CD4-positive, CD25-positive, alpha-beta regulatory T cell (primary cell): ENCODE data around the gene PKHD1. TPM values are rescaled to one million over a fixed set of nuclear protein-coding genes. Genes with fewer than 3 reads are reported as not detected.

Source experiments
- ATAC-seq, 2 donors: fragments of 150-1000 bp; cut with Tn5 transposase; one replicate each; pipeline ENCODE4 v1.10.0; 2021; ENCODE audit warnings: low read depth in 2 of 2, moderate number of reproducible peaks in 2 of 2, moderate library complexity in 1 of 2
- DNase-seq, 3 donors: peaks; one replicate each; pipeline versions ENCODE4 v3.0.0 to v3.0.0-alpha.2; 2012 to 2022; ENCODE audit warnings: mixed read lengths in 1 of 3
- H3K27ac ChIP-seq: one replicate; pipeline ENCODE4 v1.7.0; 2013; ENCODE audit warnings: mild to moderate bottlenecking, low read length; ENCODE audit not compliant: insufficient read depth, poor library complexity, severe bottlenecking
- H3K27me3 ChIP-seq: one replicate; pipeline ENCODE4 v1.7.0; 2013; ENCODE audit warnings: low read length; ENCODE audit not compliant: control insufficient read depth, insufficient read depth
- H3K36me3 ChIP-seq: one replicate; pipeline ENCODE4 v1.7.0; 2013; ENCODE audit warnings: mild to moderate bottlenecking, low read length, moderate library complexity; ENCODE audit not compliant: control insufficient read depth, insufficient read depth
- H3K4me1 ChIP-seq: 2 replicates; pipeline ENCODE4 v1.7.0; 2013; ENCODE audit warnings: mild to moderate bottlenecking, low read length; ENCODE audit not compliant: insufficient read depth, control insufficient read depth, poor library complexity, severe bottlenecking
- H3K4me3 ChIP-seq: one replicate; pipeline ENCODE4 v1.7.0; 2013; ENCODE audit warnings: low read depth, mild to moderate bottlenecking, low read length, moderate library complexity
- H3K9me3 ChIP-seq, 2 experiments: 1 replicate in 1 of 2; 2 replicates in 1 of 2; pipeline ENCODE4 v1.7.0; 2013; ENCODE audit warnings: low read length in 2 of 2, mild to moderate bottlenecking in 1 of 2, moderate library complexity in 1 of 2; ENCODE audit not compliant: control insufficient read depth in 2 of 2
- H3K27ac Mint-ChIP-seq, 3 donors: one replicate each; pipeline ENCODE4 v1.8.0; 2020 to 2022; ENCODE audit warnings: mild to moderate bottlenecking in 3 of 3, mixed read lengths in 3 of 3, moderate library complexity in 2 of 3
- H3K27me3 Mint-ChIP-seq: one replicate; pipeline ENCODE4 v1.8.0; 2022; ENCODE audit warnings: mild to moderate bottlenecking, mixed read lengths
- H3K36me3 Mint-ChIP-seq: one replicate; pipeline ENCODE4 v1.8.0; 2020; ENCODE audit warnings: mixed read lengths
- H3K4me1 Mint-ChIP-seq, 4 donors: one replicate each; pipeline ENCODE4 v1.8.0; 2020 to 2022; ENCODE audit warnings: mixed read lengths in 4 of 4, mild to moderate bottlenecking in 1 of 4
- H3K4me3 Mint-ChIP-seq, 4 donors: one replicate each; pipeline ENCODE4 v1.8.0; 2020 to 2022; ENCODE audit warnings: mild to moderate bottlenecking in 4 of 4, mixed read lengths in 4 of 4, moderate library complexity in 3 of 4
- H3K9me3 Mint-ChIP-seq, 7 donors: one replicate each; pipeline ENCODE4 v1.8.0; 2020 to 2022; ENCODE audit warnings: mixed read lengths in 7 of 7, mild to moderate bottlenecking in 3 of 7, moderate library complexity in 2 of 7
- polyA plus RNA-seq, 4 donors: library from polyadenylated mRNA; unstranded; fragments of 300-500 nt; fragmentation: Illumina TruSeq; gene quantifications; one replicate each; pipeline ENCODE4 v1.2.3, GENCODE V29; 2021
- total RNA-seq: library from RNA; stranded (reverse); gene quantifications from one replicate; pipeline ENCODE4 v1.2.3, GENCODE V29; 2022

Gene PKHD1
- total and polyA plus RNA-seq, 5 donors from 2014 or later: 0.02 TPM; not detected in 4

- H3K27me3 ChIP-seq: no peaks in the 10 kb centered on the region
- Mint-ChIP-seq H3K36me3 (no peaks in the 10 kb centered on the region), H3K4me3 (no peak overlapping the region), H3K9me3 (peaks cover 0 to 12% (median 4%) of the 10 kb centered on the region in 7 donors), H3K27ac (no peak overlapping the region), H3K4me1 (no peaks in the 10 kb centered on the region), H3K27me3 (peaks cover 13% of the 10 kb centered on the region)
- no peak for ATAC-seq
- peaks cover 0 to 11% of the 10 kb centered on the region in 2 experiments for H3K9me3 ChIP-seq
- no peak overlapping the region for H3K4me3 ChIP-seq
- DNase-seq: no peak
- H3K27ac ChIP-seq: no peak overlapping the region
- H3K36me3 ChIP-seq: no peaks in the 10 kb centered on the region
- no peaks in the 10 kb centered on the region for H3K4me1 ChIP-seq
These were observed 29.9 kb upstream of the PKHD1 start for GRCh38 chr6:52117352-52117751.

GRCh38 chr6:52116605-52116948 lies 29.2 kb upstream of the PKHD1 start:
- Histone ChIP-seq H3K9me3 (peaks cover 0 to 11% of the 10 kb centered on the region in 2 experiments), H3K27ac (no peak overlapping the region), H3K36me3 (no peaks in the 10 kb centered on the region), H3K4me3 (no peak overlapping the region), H3K27me3 (no peaks in the 10 kb centered on the region), H3K4me1 (no peaks in the 10 kb centered on the region)
- H3K4me1 Mint-ChIP-seq: no peaks in the 10 kb centered on the region
- H3K4me3 Mint-ChIP-seq: no peak overlapping the region
- ATAC-seq (no peak), DNase-seq (no peak)
- peaks cover 19% of the 10 kb centered on the region for H3K27me3 Mint-ChIP-seq
- no peak overlapping the region for H3K27ac Mint-ChIP-seq
- H3K36me3 Mint-ChIP-seq: no peaks in the 10 kb centered on the region
- H3K9me3 Mint-ChIP-seq: peaks cover 1 to 16% (median 6%) of the 10 kb centered on the region in 7 donors

- no peak for DNase-seq
- H3K9me3 Mint-ChIP-seq: peaks cover 1 to 16% (median 6%) of the 10 kb centered on the region in 7 donors
- no peak overlapping the region for H3K4me3 Mint-ChIP-seq
- H3K27me3 ChIP-seq: no peaks in the 10 kb centered on the region
- no peak overlapping the region for H3K27ac Mint-ChIP-seq
- H3K4me1 ChIP-seq: no peaks in the 10 kb centered on the region
- peaks cover 16% of the 10 kb centered on the region for H3K27me3 Mint-ChIP-seq
- H3K4me1 Mint-ChIP-seq: no peaks in the 10 kb centered on the region
- no peaks in the 10 kb centered on the region for H3K36me3 ChIP-seq
- peaks cover 0 to 11% of the 10 kb centered on the region in 2 experiments for H3K9me3 ChIP-seq
- no peaks in the 10 kb centered on the region for H3K36me3 Mint-ChIP-seq
- no peak overlapping the region for H3K4me3 ChIP-seq
- ATAC-seq: no peak
- H3K27ac ChIP-seq: no peak overlapping the region
These were observed 28.6 kb upstream of the PKHD1 start for GRCh38 chr6:52115891-52116604.

GRCh38 chr6:52115145-52115741 lies 27.8 kb upstream of the PKHD1 start:
- H3K36me3 ChIP-seq: no peaks in the 10 kb centered on the region
- DNase-seq: no peak
- Mint-ChIP-seq H3K4me1 (no peaks in the 10 kb centered on the region), H3K9me3 (peaks cover 1 to 16% (median 6%) of the 10 kb centered on the region in 7 donors), H3K27ac (no peak overlapping the region), H3K4me3 (no peak overlapping the region), H3K36me3 (no peaks in the 10 kb centered on the region), H3K27me3 (peaks cover 16% of the 10 kb centered on the region)
- peaks cover 0 to 11% of the 10 kb centered on the region in 2 experiments for H3K9me3 ChIP-seq
- H3K27me3 ChIP-seq: no peaks in the 10 kb centered on the region
- no peaks in the 10 kb centered on the region for H3K4me1 ChIP-seq
- H3K27ac ChIP-seq: no peak overlapping the region
- H3K4me3 ChIP-seq: no peak overlapping the region
- ATAC-seq: no peak

GRCh38 chr6:52109171-52109571 lies 21.8 kb upstream of the PKHD1 start:
- no peaks in the 10 kb centered on the region for H3K9me3 ChIP-seq
- H3K27ac ChIP-seq: no peak overlapping the region
- no peaks in the 10 kb centered on the region for H3K4me1 ChIP-seq
- Mint-ChIP-seq H3K27ac (no peak overlapping the region), H3K27me3 (peaks cover 10% of the 10 kb centered on the region), H3K4me1 (no peaks in the 10 kb centered on the region), H3K4me3 (no peak overlapping the region), H3K36me3 (no peaks in the 10 kb centered on the region), H3K9me3 (peaks cover 0 to 7% (median 4%) of the 10 kb centered on the region in 7 donors)
- H3K27me3 ChIP-seq: no peaks in the 10 kb centered on the region
- H3K4me3 ChIP-seq: no peak overlapping the region
- no peak for ATAC-seq
- no peaks in the 10 kb centered on the region for H3K36me3 ChIP-seq
- DNase-seq: no peak

GRCh38 chr6:52108128-52108527 lies 20.7 kb upstream of the PKHD1 start:
- ATAC-seq (no peak), DNase-seq (no peak)
- H3K36me3 Mint-ChIP-seq: no peaks in the 10 kb centered on the region
- H3K27me3 Mint-ChIP-seq: peaks cover 10% of the 10 kb centered on the region
- Histone ChIP-seq H3K4me3 (no peak overlapping the region), H3K9me3 (no peaks in the 10 kb centered on the region), H3K36me3 (no peaks in the 10 kb centered on the region), H3K4me1 (no peaks in the 10 kb centered on the region), H3K27ac (no peak overlapping the region), H3K27me3 (no peaks in the 10 kb centered on the region)
- H3K9me3 Mint-ChIP-seq: peaks cover 0 to 7% (median 4%) of the 10 kb centered on the region in 7 donors
- no peak overlapping the region for H3K27ac Mint-ChIP-seq
- H3K4me3 Mint-ChIP-seq: no peak overlapping the region
- no peaks in the 10 kb centered on the region for H3K4me1 Mint-ChIP-seq

- H3K27ac Mint-ChIP-seq: no peak overlapping the region
- DNase-seq (no peak), ATAC-seq (no peak)
- Histone ChIP-seq H3K4me3 (no peak overlapping the region), H3K9me3 (no peaks in the 10 kb centered on the region), H3K27me3 (peaks cover 4% of the 10 kb centered on the region), H3K4me1 (no peaks in the 10 kb centered on the region), H3K27ac (no peak overlapping the region), H3K36me3 (no peaks in the 10 kb centered on the region)
- no peaks in the 10 kb centered on the region for H3K36me3 Mint-ChIP-seq
- H3K4me1 Mint-ChIP-seq: no peaks in the 10 kb centered on the region
- H3K9me3 Mint-ChIP-seq: peaks cover 0 to 4% (median 3%) of the 10 kb centered on the region in 7 donors
- H3K4me3 Mint-ChIP-seq: no peak overlapping the region
- H3K27me3 Mint-ChIP-seq: peaks cover 5% of the 10 kb centered on the region
These were observed 19.6 kb upstream of the PKHD1 start for GRCh38 chr6:52106994-52107393.

- no peaks in the 10 kb centered on the region for H3K36me3 ChIP-seq
- DNase-seq (no peak), ATAC-seq (no peak)
- Mint-ChIP-seq H3K9me3 (peaks cover 0 to 4% (median 0%) of the 10 kb centered on the region in 7 donors), H3K4me1 (no peaks in the 10 kb centered on the region), H3K27me3 (peaks cover 11% of the 10 kb centered on the region), H3K36me3 (no peaks in the 10 kb centered on the region), H3K27ac (no peak overlapping the region), H3K4me3 (no peak overlapping the region)
- no peak overlapping the region for H3K27ac ChIP-seq
- no peak overlapping the region for H3K4me3 ChIP-seq
- H3K4me1 ChIP-seq: no peaks in the 10 kb centered on the region
- no peaks in the 10 kb centered on the region for H3K9me3 ChIP-seq
- peaks cover 8% of the 10 kb centered on the region for H3K27me3 ChIP-seq
These were observed 17.6 kb upstream of the PKHD1 start for GRCh38 chr6:52104979-52105378.
